ENCODE results near the gene SERPINA5.

The SERPINA5 gene

GRCh38 chr14:94596361-94596760 lies 15.1 kb downstream of the SERPINA5 start:
- H3K27ac ChIP-seq (ENCODE audit: extremely low read depth, low read depth, low read length), result no peak overlapping the region
- CTCF ChIA-PET, result no interaction called here
- POLR2A ChIA-PET, result no interaction called here
- no peaks in the 10 kb centered on the region for H3K36me3 ChIP-seq (ENCODE audit: control insufficient read depth in 2 of 2, insufficient read depth in 1 of 2, low read length in 2 of 2)
- H3K4me3 ChIP-seq (ENCODE audit: low read depth, low read length), result no peak overlapping the region
- no peaks in the 10 kb centered on the region for H3K9me3 ChIP-seq (ENCODE audit: control insufficient read depth, insufficient read depth, low read depth, low read length)
- no peaks in the 10 kb centered on the region; the same call in 1 of the 2 replicates for H3K4me1 ChIP-seq (ENCODE audit: control insufficient read depth, insufficient read depth, low read length)
- TF ChIP-seq ZNF112 (tag by site-specific recombination; IDR thresholded peaks at IDR 0.05) (no peak), WT1 (tag by site-specific recombination; IDR thresholded peaks at IDR 0.05) (no peak), ZNF341 (tag by site-specific recombination; IDR thresholded peaks at IDR 0.05; ENCODE audit: low read depth) (no peak), GFI1B (tag by site-specific recombination; IDR thresholded peaks at IDR 0.05) (no peak), ZNF311 (tag by site-specific recombination; IDR thresholded peaks at IDR 0.05; ENCODE audit: borderline replicate concordance) (no peak), REPIN1 (tag by site-specific recombination; IDR thresholded peaks at IDR 0.05; ENCODE audit: low read depth) (no peak), OVOL3 (tag by site-specific recombination; IDR thresholded peaks at IDR 0.05) (no peak), SP2 (tag by site-specific recombination; IDR thresholded peaks at IDR 0.05) (no peak), ZFP3 (tag by site-specific recombination; IDR thresholded peaks at IDR 0.05; ENCODE audit: low read depth) (no peak), ZNF132 (tag by site-specific recombination; IDR thresholded peaks at IDR 0.05; ENCODE audit: borderline replicate concordance) (no peak), ZNF514 (tag by site-specific recombination; IDR thresholded peaks at IDR 0.05) (no peak)

GRCh38 chr14:94597788-94598187 lies 16.6 kb downstream of the SERPINA5 start:
- ChIA-PET CTCF (no interaction called here), POLR2A (no interaction called here)

More at GRCh38 chr14:94597788-94598187, 16.6 kb downstream of the SERPINA5 start:
- Histone ChIP-seq H3K4me1 (ENCODE audit: control insufficient read depth, insufficient read depth, low read length) (no peaks in the 10 kb centered on the region; the same call in 1 of the 2 replicates), H3K36me3 (ENCODE audit: control insufficient read depth in 2 of 2, insufficient read depth in 1 of 2, low read length in 2 of 2) (no peaks in the 10 kb centered on the region), H3K9me3 (ENCODE audit: control insufficient read depth, insufficient read depth, low read depth, low read length) (no peaks in the 10 kb centered on the region), H3K4me3 (ENCODE audit: low read depth, low read length) (no peak overlapping the region), H3K27ac (ENCODE audit: extremely low read depth, low read depth, low read length) (no peak overlapping the region)
- TF ChIP-seq ZNF2 (tag by site-specific recombination; IDR thresholded peaks at IDR 0.05) (no peak), ZNF830 (tag by site-specific recombination; IDR thresholded peaks at IDR 0.05; ENCODE audit: low read depth) (no peak), RBAK (tag by site-specific recombination; IDR thresholded peaks at IDR 0.05) (no peak), GLIS2 (tag by site-specific recombination; IDR thresholded peaks at IDR 0.05) (no peak), ZNF621 (tag by site-specific recombination; IDR thresholded peaks at IDR 0.05) (no peak), ZNF302 (tag by site-specific recombination; IDR thresholded peaks at IDR 0.05; ENCODE audit: low read depth) (no peak), ZFP37 (tag by site-specific recombination; IDR thresholded peaks at IDR 0.05) (no peak), HIC1 (tag by site-specific recombination; IDR thresholded peaks at IDR 0.05) (no peak), ZNF324 (tag by site-specific recombination; IDR thresholded peaks at IDR 0.05) (no peak), ZNF16 (tag by site-specific recombination; IDR thresholded peaks at IDR 0.05; ENCODE audit: low read depth) (no peak), ZNF785 (tag by site-specific recombination; IDR thresholded peaks at IDR 0.05) (no peak), ZNF10 (tag by site-specific recombination; IDR thresholded peaks at IDR 0.05) (no peak), ZBTB21 (tag by site-specific recombination; IDR thresholded peaks at IDR 0.05) (no peak), ZNF433 (tag by site-specific recombination; IDR thresholded peaks at IDR 0.05; ENCODE audit: low read depth) (no peak), ZNF658 (tag by site-specific recombination; IDR thresholded peaks at IDR 0.05) (no peak), ZNF513 (tag by site-specific recombination; IDR thresholded peaks at IDR 0.05) (no peak)

All from HEK293 (cell line).